WERI-Rb-1 (cell line): ENCODE measurements around the gene MARVELD3.
A peak's percentile ranks its signal among the peaks of the same experiment; 100 is the strongest.
"Not testable (repeated sequence)": the region's sequence is repeated elsewhere in the genome, so short reads cannot be mapped to it uniquely, and the experiment has no call there.

ENCODE experiments used
- DNase-seq: peaks from one replicate; pipeline ENCODE4 v3.0.0-alpha.2; 2020
- H3K27ac ChIP-seq: fragments of 250-450 bp; sonication (Bioruptor Pico); 2 replicates; pipeline ENCODE4 v1.5.1; 2020; ENCODE audit warnings: mild to moderate bottlenecking, moderate library complexity
- H3K27me3 ChIP-seq: fragments of 250-450 bp; sonication (Bioruptor Pico); 2 replicates; pipeline ENCODE4 v1.5.1; 2021; ENCODE audit warnings: mild to moderate bottlenecking, low read depth, moderate library complexity; ENCODE audit not compliant: insufficient read depth, severe bottlenecking
- H3K36me3 ChIP-seq: fragments of 250-450 bp; sonication (Bioruptor Pico); 2 replicates; pipeline ENCODE4 v1.5.1; 2020; ENCODE audit warnings: mild to moderate bottlenecking, moderate library complexity
- H3K4me3 ChIP-seq: 2 replicates; pipeline ENCODE4 v1.5.1; 2011; ENCODE audit warnings: low read depth, mild to moderate bottlenecking, control low read depth, low read length
- H3K9me3 ChIP-seq: fragments of 250-450 bp; sonication (Bioruptor Pico); 2 replicates; pipeline ENCODE4 v1.5.1; 2021; ENCODE audit warnings: mild to moderate bottlenecking, moderate library complexity; ENCODE audit not compliant: severe bottlenecking
- CTCF ChIP-seq: IDR thresholded peaks from 2 replicates; pipeline ENCODE4 v1.5.1; 2011; ENCODE audit warnings: low read depth, mild to moderate bottlenecking, control low read depth, inconsistent platforms, low read length

Gene MARVELD3

GRCh38 chr16:71626018-71626857, at the start of gene MARVELD3:
MARVELD3 (plus strand) TSS chr16:71626184; CDS start chr16:71626230, 46 bp downstream.
- DNase-seq: peak; percentile 56
- peak within 1 kb of the TSS; percentile 61 for H3K4me3 ChIP-seq

GRCh38 chr16:71576971-71577370, 49.0 kb upstream of the MARVELD3 start, which contains the start of gene TAT:
TAT (minus strand) TSS chr16:71577092; CDS start chr16:71576415, 677 bp downstream.
- no peaks in the 10 kb centered on the region for H3K27me3 ChIP-seq
- TF ChIP-seq CTCF: no peak
- no peak within 1 kb of the TSS for H3K4me3 ChIP-seq
- no peaks in the 10 kb centered on the region for H3K9me3 ChIP-seq
- H3K36me3 ChIP-seq: no peaks in the 10 kb centered on the region
- DNase-seq: no peak
- H3K27ac ChIP-seq: no peak within 1 kb of the TSS

More at GRCh38 chr16:71626018-71626857, at the start of gene MARVELD3:
- H3K9me3 ChIP-seq: no peaks in the 10 kb centered on the region
- H3K36me3 ChIP-seq: no peaks in the 10 kb centered on the region
- TF ChIP-seq CTCF: no peak
- no peaks in the 10 kb centered on the region for H3K27me3 ChIP-seq
- no peak within 1 kb of the TSS for H3K27ac ChIP-seq

GRCh38 chr16:71582553-71582848, 43.5 kb upstream of the MARVELD3 start:
- H3K27me3 ChIP-seq, H3K36me3 ChIP-seq, H3K4me3 ChIP-seq, H3K27ac ChIP-seq, DNase-seq, H3K9me3 ChIP-seq: not testable (repeated sequence)

GRCh38 chr16:71584543-71585317, 41.3 kb upstream of the MARVELD3 start:
- no peaks in the 10 kb centered on the region for H3K36me3 ChIP-seq
- no peak overlapping the region for H3K4me3 ChIP-seq
- H3K9me3 ChIP-seq: no peaks in the 10 kb centered on the region
- no peak for TF ChIP-seq CTCF
- H3K27ac ChIP-seq: no peak overlapping the region
- H3K27me3 ChIP-seq: no peaks in the 10 kb centered on the region
- no peak for DNase-seq

GRCh38 chr16:71585318-71585703, 40.7 kb upstream of the MARVELD3 start:
- Histone ChIP-seq H3K27me3 (no peaks in the 10 kb centered on the region), H3K4me3 (no peak overlapping the region), H3K27ac (no peak overlapping the region), H3K9me3 (no peaks in the 10 kb centered on the region), H3K36me3 (no peaks in the 10 kb centered on the region)
- DNase-seq: no peak
- TF ChIP-seq CTCF: no peak

GRCh38 chr16:71589334-71589733, 36.6 kb upstream of the MARVELD3 start:
- not testable (repeated sequence) for H3K4me3 ChIP-seq, H3K9me3 ChIP-seq, H3K36me3 ChIP-seq, H3K27me3 ChIP-seq, H3K27ac ChIP-seq, DNase-seq

- DNase-seq, H3K4me3 ChIP-seq, H3K9me3 ChIP-seq, H3K27ac ChIP-seq, H3K27me3 ChIP-seq, H3K36me3 ChIP-seq: not testable (repeated sequence)
These were observed 35.9 kb upstream of the MARVELD3 start for GRCh38 chr16:71590071-71590470.
